CD4-positive, alpha-beta T cell (primary cell): ENCODE results near the gene DTX2. TPM values are rescaled to one million over a fixed set of nuclear protein-coding genes. Genes with fewer than 3 reads are reported as not detected.
"Not testable (repeated sequence)": the region's sequence is repeated elsewhere in the genome, so short reads cannot be mapped to it uniquely, and the experiment has no call there.

Experiments
- ATAC-seq: fragments of 200-7000 bp; cut with Tn5 transposase; one replicate; pipeline ENCODE4 v1.10.0; 2022; ENCODE audit warnings: mild to moderate bottlenecking; ENCODE audit not compliant: poor library complexity
- CTCF ChIA-PET: fragments of 350-600 bp; sonication (Branson Sonifier 250); formaldehyde crosslinking; loops from one replicate; lab custom pipeline; 2021; ENCODE audit warnings: antibody characterized with exemption, inconsistent platforms; lab: Charles Lee
- POLR2A ChIA-PET: fragments of 350-600 bp; sonication (Branson Sonifier 250); formaldehyde crosslinking; loops from one replicate; lab custom pipeline; 2021; ENCODE audit warnings: antibody characterized with exemption, inconsistent platforms; lab: Charles Lee
- DNase-seq, 14 experiments: peaks; one replicate each; pipeline ENCODE4 v3.0.0-alpha.2; 2013 to 2020; ENCODE audit warnings: mixed read lengths in 2 of 14
- H3K27ac ChIP-seq, 2 donors: one replicate each; pipeline versions ENCODE4 v1.5.1 to v1.7.0; 2013; ENCODE audit warnings: low read length in 2 of 2, low read depth in 1 of 2, mild to moderate bottlenecking in 1 of 2
- H3K27me3 ChIP-seq, 2 experiments: 1 replicate in 1 of 2; 2 replicates in 1 of 2; pipeline versions ENCODE4 v1.6.1 to v1.7.0; 2013; ENCODE audit warnings: low read length in 2 of 2, control low read depth in 1 of 2, mild to moderate bottlenecking in 1 of 2, moderate library complexity in 1 of 2; ENCODE audit not compliant: insufficient read depth in 2 of 2, control insufficient read depth in 1 of 2
- H3K36me3 ChIP-seq: one replicate; pipeline ENCODE4 v1.6.1; 2013; ENCODE audit warnings: low read length, control low read depth; ENCODE audit not compliant: insufficient read depth
- H3K4me1 ChIP-seq: one replicate; pipeline ENCODE4 v1.6.1; 2013; ENCODE audit warnings: low read length, control low read depth; ENCODE audit not compliant: insufficient read depth
- H3K4me3 ChIP-seq: one replicate; pipeline ENCODE4 v1.5.1; 2013; ENCODE audit warnings: mild to moderate bottlenecking, low read length, moderate library complexity
- H3K9me3 ChIP-seq, 2 experiments: 1 replicate in 1 of 2; 2 replicates in 1 of 2; pipeline versions ENCODE4 v1.6.1 to v1.7.0; 2013; ENCODE audit warnings: low read length in 2 of 2, mild to moderate bottlenecking in 2 of 2, control low read depth in 1 of 2, moderate library complexity in 1 of 2; ENCODE audit not compliant: control insufficient read depth in 1 of 2, insufficient read depth in 1 of 2
- H3K27ac Mint-ChIP-seq: one replicate; pipeline ENCODE4 v1.8.0; 2020; ENCODE audit warnings: mixed read lengths
- H3K27me3 Mint-ChIP-seq: one replicate; pipeline ENCODE4 v1.8.0; 2021; ENCODE audit warnings: mixed read lengths
- H3K36me3 Mint-ChIP-seq: one replicate; pipeline ENCODE4 v1.8.0; 2021; ENCODE audit warnings: low read depth, mixed read lengths
- H3K4me1 Mint-ChIP-seq: one replicate; pipeline ENCODE4 v1.8.0; 2021; ENCODE audit warnings: low read depth, mixed read lengths
- H3K4me3 Mint-ChIP-seq: one replicate; pipeline ENCODE4 v1.8.0; 2020; ENCODE audit warnings: mild to moderate bottlenecking, mixed read lengths
- H3K9me3 Mint-ChIP-seq: one replicate; pipeline ENCODE4 v1.8.0; 2020; ENCODE audit warnings: mixed read lengths
- intact Hi-C, 2 experiments: fragments of 100-400 bp; cut with DNase I in 1 of 2; cut with micrococcal nuclease in 1 of 2; formaldehyde crosslinking; loops; one replicate each; pipeline versions ENCODE4 v1.15.1 to v1.9.0; 2023 to 2025; cut with DNase I, micrococcal nuclease
- total RNA-seq, 174 experiments: library from RNA in 2 of 174; stranded (reverse) in 2 of 174; gene quantifications; one replicate each; pipeline ENCODE4 v1.2.3 and lab custom pipeline; 2021 to 2026

DTX2 gene
- total RNA-seq, 2 experiments from 2014 or later: 18.2 to 19.2 TPM

GRCh38 chr7:76467743-76468404 is 6.4 kb downstream of the DTX2 start:
- H3K4me1 Mint-ChIP-seq, ATAC-seq, CTCF ChIA-PET, POLR2A ChIA-PET, H3K36me3 Mint-ChIP-seq, H3K4me1 ChIP-seq, H3K9me3 ChIP-seq, DNase-seq, H3K4me3 Mint-ChIP-seq, intact Hi-C loops, H3K36me3 ChIP-seq, H3K9me3 Mint-ChIP-seq, H3K27ac ChIP-seq, H3K27me3 Mint-ChIP-seq, H3K27ac Mint-ChIP-seq, H3K27me3 ChIP-seq, H3K4me3 ChIP-seq: not testable (repeated sequence)

- POLR2A ChIA-PET, H3K9me3 ChIP-seq, H3K27me3 Mint-ChIP-seq, H3K27ac Mint-ChIP-seq, ATAC-seq, H3K4me1 Mint-ChIP-seq, CTCF ChIA-PET, H3K4me3 Mint-ChIP-seq, H3K36me3 Mint-ChIP-seq, H3K27me3 ChIP-seq, H3K36me3 ChIP-seq, H3K27ac ChIP-seq, H3K4me1 ChIP-seq, intact Hi-C loops, H3K9me3 Mint-ChIP-seq, DNase-seq, H3K4me3 ChIP-seq: not testable (repeated sequence)
These were observed 10.2 kb downstream of the DTX2 start for GRCh38 chr7:76471556-76472221.

- intact Hi-C loops, H3K4me3 ChIP-seq, H3K27me3 ChIP-seq, H3K27ac ChIP-seq, ATAC-seq, H3K27ac Mint-ChIP-seq, H3K4me1 Mint-ChIP-seq, DNase-seq, H3K36me3 ChIP-seq, H3K9me3 ChIP-seq, POLR2A ChIA-PET, H3K4me3 Mint-ChIP-seq, H3K9me3 Mint-ChIP-seq, H3K4me1 ChIP-seq, H3K27me3 Mint-ChIP-seq, H3K36me3 Mint-ChIP-seq, CTCF ChIA-PET: not testable (repeated sequence)
These were observed 11.6 kb downstream of the DTX2 start for GRCh38 chr7:76473097-76473496.

- H3K36me3 Mint-ChIP-seq, H3K27me3 Mint-ChIP-seq, CTCF ChIA-PET, ATAC-seq, H3K4me1 Mint-ChIP-seq, POLR2A ChIA-PET, intact Hi-C loops, H3K9me3 Mint-ChIP-seq, H3K4me1 ChIP-seq, H3K4me3 Mint-ChIP-seq, H3K27me3 ChIP-seq, H3K27ac Mint-ChIP-seq, H3K4me3 ChIP-seq, DNase-seq, H3K27ac ChIP-seq, H3K9me3 ChIP-seq, H3K36me3 ChIP-seq: not testable (repeated sequence)
These were observed 14.8 kb downstream of the DTX2 start for GRCh38 chr7:76476280-76476679.

- CTCF ChIA-PET, DNase-seq, POLR2A ChIA-PET, H3K4me3 Mint-ChIP-seq, H3K9me3 ChIP-seq, H3K36me3 Mint-ChIP-seq, H3K27ac Mint-ChIP-seq, H3K36me3 ChIP-seq, H3K4me1 Mint-ChIP-seq, H3K4me3 ChIP-seq, H3K9me3 Mint-ChIP-seq, H3K27me3 ChIP-seq, H3K27me3 Mint-ChIP-seq, intact Hi-C loops, H3K4me1 ChIP-seq, H3K27ac ChIP-seq, ATAC-seq: not testable (repeated sequence)
These were observed 15.4 kb downstream of the DTX2 start for GRCh38 chr7:76476742-76477474.

GRCh38 chr7:76479628-76480027 is 18.1 kb downstream of the DTX2 start:
- H3K27me3 Mint-ChIP-seq, intact Hi-C loops, CTCF ChIA-PET, H3K27ac ChIP-seq, H3K4me3 Mint-ChIP-seq, H3K27me3 ChIP-seq, DNase-seq, ATAC-seq, POLR2A ChIA-PET, H3K9me3 ChIP-seq, H3K36me3 ChIP-seq, H3K9me3 Mint-ChIP-seq, H3K27ac Mint-ChIP-seq, H3K4me1 ChIP-seq, H3K4me1 Mint-ChIP-seq, H3K4me3 ChIP-seq: not testable (repeated sequence)
- H3K36me3 Mint-ChIP-seq: peaks cover 19% of the 10 kb centered on the region
